G401.6 (cell line): Measurements from ENCODE around the gene TRIM69.

Source experiments
- FAIRE-seq: peaks from 2 replicates; lab custom pipeline; 2012; peaks lifted over from hg19 to GRCh38; lab: Jason Lieb, UNC

The TRIM69 gene

DNA sequence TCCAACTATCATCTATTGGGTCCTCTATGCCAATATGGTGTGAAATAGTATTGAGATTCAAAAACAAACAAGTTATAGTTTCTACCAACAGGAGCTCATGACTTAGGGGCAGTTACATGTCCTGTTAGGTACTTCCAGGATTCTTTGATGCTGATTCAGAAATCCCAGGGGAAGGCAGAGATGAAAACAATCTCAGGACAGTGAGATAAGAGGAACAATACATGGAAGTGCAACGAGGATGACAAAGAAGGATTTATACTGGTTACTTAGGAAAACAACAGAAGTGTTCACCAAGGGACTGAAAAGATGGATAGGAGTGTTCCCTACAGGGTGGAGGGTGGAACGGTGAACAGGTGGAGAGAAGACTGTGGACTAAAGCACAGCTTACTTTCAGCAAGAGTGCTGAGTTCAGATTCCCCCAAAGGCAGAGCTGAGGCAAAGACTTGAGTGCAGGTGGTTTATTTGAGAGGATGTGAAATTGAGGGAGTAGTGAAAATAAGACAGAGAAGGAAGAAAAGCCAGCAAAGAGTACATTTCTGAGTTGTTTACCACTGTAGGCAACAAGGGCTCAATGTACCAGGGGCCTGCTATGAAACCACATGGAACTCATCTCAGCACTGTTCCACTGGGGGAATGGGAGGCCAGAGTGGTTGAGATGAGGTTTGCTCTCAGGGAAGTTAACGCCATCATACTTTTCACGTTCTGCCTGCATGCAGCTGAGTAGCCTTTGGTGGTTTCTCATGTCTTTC lies 68.1 kb downstream of the TRIM69 start:
- FAIRE-seq: no peak

DNA sequence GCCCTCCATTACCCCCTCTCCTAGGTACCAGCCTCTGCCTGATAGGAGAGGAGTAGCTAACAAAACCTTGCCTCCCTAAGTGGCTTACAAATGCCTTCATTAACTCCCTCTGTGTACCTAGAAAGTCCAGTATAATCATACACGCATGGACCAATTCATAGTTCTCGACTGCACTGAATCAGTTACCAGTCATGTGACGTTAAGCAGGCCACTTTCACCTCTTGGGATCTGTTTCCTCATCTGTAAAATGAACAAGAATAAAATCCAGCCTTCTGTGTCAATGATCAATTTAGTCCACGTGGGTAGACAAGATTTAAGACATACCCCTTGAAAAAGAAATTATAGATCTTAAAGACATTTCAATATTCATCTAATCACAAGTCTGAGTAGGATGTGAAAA lies 72.2 kb downstream of the TRIM69 start:
- FAIRE-seq: no peak

- FAIRE-seq: no peak
These were observed 73.9 kb downstream of the TRIM69 start for GRCh38 chr15:44810237-44810636.

GRCh38 chr15:44811337-44811736 lies 75.0 kb downstream of the TRIM69 start:
- no peak for FAIRE-seq

DNA sequence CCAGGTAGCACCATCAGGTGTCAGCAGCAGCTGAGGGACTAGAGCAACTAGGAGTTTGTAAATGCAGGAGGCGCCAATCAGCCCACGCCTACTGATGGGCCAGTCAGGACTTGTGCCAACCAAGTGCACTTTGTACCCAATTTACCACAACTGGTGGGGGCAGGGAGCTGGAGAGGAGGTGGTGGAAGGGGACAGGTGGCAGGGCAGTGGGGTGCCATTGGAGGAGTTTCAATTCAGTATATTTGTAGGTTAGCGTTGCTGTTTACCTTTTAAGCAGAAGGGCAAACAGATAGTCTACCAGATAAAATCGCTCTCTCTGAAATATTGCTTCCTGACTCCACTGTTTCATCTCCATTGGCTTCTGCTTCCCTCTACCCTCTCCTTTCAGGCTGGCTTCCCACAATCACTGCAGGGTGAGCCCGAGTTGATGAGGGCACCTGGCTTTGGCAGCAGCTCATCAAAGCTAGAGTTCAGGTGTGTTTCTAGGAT lies 75.7 kb downstream of the TRIM69 start:
- no peak for FAIRE-seq

DNA sequence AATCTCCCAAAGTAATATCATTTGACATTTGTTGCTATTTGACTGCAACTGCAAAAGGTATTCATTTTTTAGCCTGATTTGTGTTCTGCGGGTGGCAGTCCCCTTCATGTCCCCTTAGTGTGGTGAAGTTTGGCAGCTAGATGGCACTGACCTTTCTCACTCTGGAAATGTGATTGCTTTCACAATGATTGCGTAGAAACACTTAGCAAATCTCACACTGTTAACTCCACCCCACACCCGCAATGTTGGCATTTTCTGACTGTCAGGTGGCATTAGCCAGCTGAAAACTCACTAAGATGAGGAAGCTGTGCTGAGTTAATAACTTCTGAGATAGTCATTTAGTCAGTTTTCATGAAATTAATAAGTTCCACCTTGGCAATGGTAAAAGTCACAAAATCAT lies 76.9 kb downstream of the TRIM69 start:
- no peak for FAIRE-seq
